Caco-2 (cell line): ENCODE data around the gene RHBDF1. TPM values are rescaled to one million over a fixed set of nuclear protein-coding genes. Genes with fewer than 3 reads are reported as not detected.
A peak's percentile ranks its signal among the peaks of the same experiment; 100 is the strongest.

Experiments used
- BruUV-seq: library from RNA; stranded (reverse); fragments of 400-500 nt; replicated peaks from 2 replicates; lab custom pipeline; 2021; lab: Mats Ljungman, UMichigan
- CTCF ChIA-PET: fragments of 300-600 bp; sonication (Branson Sonifier 250); formaldehyde crosslinking; loops from one replicate; lab custom pipeline; 2022; ENCODE audit warnings: antibody characterized with exemption; lab: Charles Lee
- POLR2A ChIA-PET: fragments of 300-600 bp; sonication (Branson Sonifier 250); formaldehyde crosslinking; loops from one replicate; lab custom pipeline; 2022; ENCODE audit warnings: antibody characterized with exemption; lab: Charles Lee
- DNase-seq, 2 experiments: peaks; one replicate each; pipeline versions ENCODE4 v3.0.0 to v3.0.0-alpha.2; 2020 to 2022
- H3K27me3 ChIP-seq: replicated peaks from 2 replicates; pipeline ENCODE4 v1.6.0; 2011; ENCODE audit warnings: low read length; ENCODE audit not compliant: control insufficient read depth, insufficient read depth
- H3K36me3 ChIP-seq: 2 replicates; pipeline ENCODE4 v1.5.1; 2011; ENCODE audit warnings: low read length; ENCODE audit not compliant: control insufficient read depth, insufficient read depth
- H3K4me1 ChIP-seq: fragments of 250-450 bp; sonication (Bioruptor Pico); 2 replicates; pipeline ENCODE4 v1.5.1; 2020; ENCODE audit warnings: mild to moderate bottlenecking
- H3K4me3 ChIP-seq: 2 replicates; pipeline ENCODE4 v1.5.1; 2011; ENCODE audit warnings: low read depth, mild to moderate bottlenecking, control low read depth, low read length
- H3K9me3 ChIP-seq: fragments of 250-450 bp; sonication (Bioruptor Pico); 2 replicates; pipeline ENCODE4 v1.5.1; 2020; ENCODE audit warnings: mild to moderate bottlenecking, moderate library complexity
- H3K27ac Mint-ChIP-seq: one replicate; pipeline ENCODE4 v1.8.0; 2022; ENCODE audit warnings: mixed read lengths; ENCODE audit not compliant: unreplicated experiment
- H3K27me3 Mint-ChIP-seq: one replicate; pipeline ENCODE4 v1.8.0; 2022; ENCODE audit warnings: mixed read lengths; ENCODE audit not compliant: insufficient read depth, unreplicated experiment
- H3K36me3 Mint-ChIP-seq: one replicate; pipeline ENCODE4 v1.8.0; 2022; ENCODE audit warnings: mild to moderate bottlenecking, mixed read lengths; ENCODE audit not compliant: insufficient read depth, unreplicated experiment
- H3K4me1 Mint-ChIP-seq: one replicate; pipeline ENCODE4 v1.8.0; 2022; ENCODE audit warnings: low read depth, mixed read lengths; ENCODE audit not compliant: unreplicated experiment
- H3K4me3 Mint-ChIP-seq: one replicate; pipeline ENCODE4 v1.8.0; 2022; ENCODE audit warnings: mild to moderate bottlenecking, moderate library complexity, mixed read lengths; ENCODE audit not compliant: unreplicated experiment
- H3K9me3 Mint-ChIP-seq: one replicate; pipeline ENCODE4 v1.8.0; 2022; ENCODE audit warnings: mixed read lengths; ENCODE audit not compliant: unreplicated experiment
- CTCF ChIP-seq, 2 experiments: fragments of 200-600 bp in 1 of 2; IDR thresholded peaks; 1 replicate in 1 of 2; 2 replicates in 1 of 2; pipeline versions ENCODE4 v1.5.1 to v1.8.0; 2011 to 2022; ENCODE audit warnings: antibody characterized with exemption in 1 of 2, control low read depth in 1 of 2, inconsistent platforms in 1 of 2, low read depth in 1 of 2, low read length in 1 of 2, mild to moderate bottlenecking in 1 of 2, moderate library complexity in 1 of 2; ENCODE audit not compliant: insufficient read depth in 1 of 2, severe bottlenecking in 1 of 2, unreplicated experiment in 1 of 2
- intact Hi-C: fragments of 100-400 bp; cut with micrococcal nuclease; formaldehyde crosslinking; loops from one replicate; pipeline ENCODE4 v1.10.0; 2022; ENCODE audit not compliant: unreplicated experiment
- total RNA-seq: library from RNA; stranded (reverse); gene quantifications from 2 replicates; pipeline ENCODE4 v1.2.3, GENCODE V29; 2022

RHBDF1 gene
- total RNA-seq, 1 experiment from 2014 or later = 62.3 TPM

DNA sequence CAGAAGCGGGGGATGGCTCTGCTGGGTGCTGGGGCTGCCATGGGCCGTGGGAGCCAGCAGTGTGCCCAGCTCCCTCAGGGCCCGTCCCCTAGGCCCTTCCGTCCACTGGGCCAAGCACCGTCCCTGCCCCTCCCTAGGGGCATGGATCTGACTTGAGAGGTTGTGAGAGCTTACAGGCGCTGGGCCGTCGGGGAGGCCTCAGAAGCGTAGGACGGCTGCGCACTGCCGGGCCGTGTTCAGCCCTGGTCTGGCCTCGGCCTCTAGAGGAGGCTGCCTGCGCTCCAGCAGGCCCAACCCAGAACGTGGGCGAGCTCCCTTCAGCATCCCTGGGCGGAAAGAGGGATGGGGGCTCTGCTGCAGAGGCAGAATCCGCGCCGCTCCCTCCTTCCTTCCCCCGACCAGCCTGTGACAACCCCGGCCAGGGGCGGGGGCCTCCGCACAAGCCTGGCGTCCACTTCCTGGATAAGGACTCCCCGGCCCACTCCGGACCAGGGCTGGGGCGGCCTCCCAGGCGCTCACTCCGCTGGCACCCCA is 4.9 kb upstream of the RHBDF1 start:
- Mint-ChIP-seq H3K4me1 (peaks cover 7% of the 10 kb centered on the region), H3K36me3 (peaks cover 19% of the 10 kb centered on the region), H3K27me3 (no peaks in the 10 kb centered on the region), H3K9me3 (no peaks in the 10 kb centered on the region), H3K27ac (no peak overlapping the region), H3K4me3 (peak overlapping the region; percentile 75)
- H3K36me3 ChIP-seq = no peaks in the 10 kb centered on the region; the same call in none of the 2 replicates
- no peak for TF ChIP-seq CTCF (IDR thresholded peaks at IDR 0.05; ENCODE audit: insufficient read depth in 1 of 2, low read depth in 1 of 2, low read length in 1 of 2, severe bottlenecking in 1 of 2, unreplicated experiment in 1 of 2)
- no peaks in the 10 kb centered on the region for H3K9me3 ChIP-seq
- BruUV-seq = TSS peak; percentile 54
- POLR2A ChIA-PET = interaction anchor here (0.6 kb wide), 1 partner anchor 248 kb away, joined by 3 read pairs; no protein-coding TSS in a partner anchor
- no peaks in the 10 kb centered on the region for H3K27me3 ChIP-seq
- H3K4me3 ChIP-seq = peak overlapping the region; percentile 84
- H3K4me1 ChIP-seq = peaks cover 28% of the 10 kb centered on the region
- intact Hi-C loops = no loop called here
- peak; percentile 53 to 57 for DNase-seq
- CTCF ChIA-PET = interaction anchor here (0.6 to 2.0 kb wide), 4 partner anchors 12 to 106 kb away, joined by 3 to 11 read pairs (median 5); no protein-coding TSS in a partner anchor

DNA sequence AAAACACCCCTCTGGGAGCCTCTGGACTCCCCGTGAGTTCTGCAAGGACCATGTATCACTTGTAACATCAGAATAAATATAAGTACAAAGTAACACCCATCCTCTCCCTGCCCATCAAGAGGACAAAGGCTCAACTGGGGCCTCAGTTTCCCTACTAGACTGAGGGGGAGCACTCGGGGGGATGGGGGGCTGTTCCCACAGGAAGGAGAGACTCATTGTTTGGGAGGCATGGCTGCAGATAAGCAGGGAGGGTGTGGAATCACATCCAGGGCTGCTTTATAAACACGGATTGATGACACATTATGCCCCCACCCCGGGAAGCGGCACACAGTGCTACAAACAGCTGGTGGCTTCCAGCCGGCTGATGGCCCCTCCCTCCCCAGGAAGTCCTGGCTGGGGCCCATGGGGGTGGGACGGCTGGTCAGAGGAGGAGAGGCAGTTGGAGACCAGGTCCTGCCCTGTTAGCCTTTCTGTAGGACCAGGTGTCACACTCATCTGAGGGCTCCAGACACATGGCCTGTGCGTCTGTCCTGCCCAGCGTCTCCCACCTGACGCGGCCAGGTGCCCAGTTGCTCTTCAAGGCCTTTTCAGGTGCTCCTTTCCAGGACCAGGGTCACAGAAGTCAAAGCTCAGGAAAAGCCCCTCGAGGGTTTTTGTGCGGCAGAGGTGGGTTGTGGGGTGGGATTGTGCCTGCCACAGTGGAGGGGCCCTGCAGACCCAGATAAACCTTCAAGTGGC is 4.3 kb upstream of the RHBDF1 start:
- Mint-ChIP-seq H3K27ac (peak overlapping the region; percentile 77), H3K4me1 (peaks cover 7% of the 10 kb centered on the region), H3K4me3 (peak overlapping the region; percentile 75), H3K36me3 (peaks cover 19% of the 10 kb centered on the region), H3K9me3 (no peaks in the 10 kb centered on the region), H3K27me3 (no peaks in the 10 kb centered on the region)
- intact Hi-C loops = no loop called here
- no peaks in the 10 kb centered on the region for H3K27me3 ChIP-seq
- no TSS peak for BruUV-seq
- CTCF ChIA-PET = interaction anchor here (0.6 to 2.0 kb wide), 4 partner anchors 11 to 106 kb away, joined by 3 to 11 read pairs (median 5); no protein-coding TSS in a partner anchor
- no peak for TF ChIP-seq CTCF (IDR thresholded peaks at IDR 0.05; ENCODE audit: insufficient read depth in 1 of 2, low read depth in 1 of 2, low read length in 1 of 2, severe bottlenecking in 1 of 2, unreplicated experiment in 1 of 2)
- POLR2A ChIA-PET = interaction anchor here (0.6 kb wide), 1 partner anchor 249 kb away, joined by 3 read pairs; no protein-coding TSS in a partner anchor
- H3K36me3 ChIP-seq = no peaks in the 10 kb centered on the region; the same call in none of the 2 replicates
- peak overlapping the region; percentile 84 for H3K4me3 ChIP-seq
- H3K9me3 ChIP-seq = no peaks in the 10 kb centered on the region
- H3K4me1 ChIP-seq = peaks cover 28% of the 10 kb centered on the region
- DNase-seq = no peak
